GM19351 (cell line): ENCODE data around the gene ZSCAN2.

Experiments used
- ATAC-seq: cut with Tn5 transposase; IDR thresholded peaks from one replicate; pipeline ENCODE4 v1.9.1; 2021; ENCODE audit warnings: mild to moderate bottlenecking, moderate library complexity; ENCODE audit not compliant: unreplicated experiment

ZSCAN2 gene

GRCh38 chr15:84668221-84668982 is 67.6 kb downstream of the ZSCAN2 start:
- ATAC-seq, result no peak

- ATAC-seq, result no peak
Observed at GRCh38 chr15:84669726-84670125, 68.9 kb downstream of the ZSCAN2 start.

GRCh38 chr15:84671211-84671610 is 70.4 kb downstream of the ZSCAN2 start:
- no peak for ATAC-seq
